Spleen (tissue), 11 donors: ENCODE measurements around the gene MT1F. TPM values are rescaled to one million over a fixed set of nuclear protein-coding genes. Genes with fewer than 3 reads are reported as not detected.

Experiments used
- DNase-seq: peaks from one replicate; pipeline ENCODE4 v3.0.0-alpha.2; 2020
- H3K27ac ChIP-seq, 8 donors: fragments of 200-600 bp; sonication (generic) in 7 of 8; 1 replicate in 4 of 8; 2 replicates in 4 of 8; pipeline versions ENCODE4 v1.5.0 to v1.8.0; 2016 to 2021; ENCODE audit warnings: inconsistent platforms in 4 of 8, mild to moderate bottlenecking in 4 of 8, moderate library complexity in 1 of 8
- H3K27me3 ChIP-seq, 7 donors: fragments of 200-600 bp; sonication (generic) in 6 of 7; replicated peaks in 1 of 7; 1 replicate in 4 of 7; 2 replicates in 3 of 7; pipeline versions ENCODE4 v1.5.0 to v1.8.0; 2016 to 2021; ENCODE audit warnings: inconsistent platforms in 3 of 7, mild to moderate bottlenecking in 1 of 7
- H3K36me3 ChIP-seq, 6 donors: fragments of 200-600 bp; sonication (generic) in 5 of 6; 1 replicate in 4 of 6; 2 replicates in 2 of 6; pipeline versions ENCODE4 v1.5.0 to v1.8.0; 2016 to 2021; ENCODE audit warnings: inconsistent platforms in 2 of 6
- H3K4me1 ChIP-seq, 6 donors: fragments of 200-600 bp; sonication (generic) in 5 of 6; 1 replicate in 3 of 6; 2 replicates in 3 of 6; pipeline versions ENCODE4 v1.5.0 to v1.8.0; 2016 to 2021; ENCODE audit warnings: inconsistent platforms in 3 of 6
- H3K4me3 ChIP-seq, 8 donors: fragments of 200-600 bp; sonication (generic) in 7 of 8; 1 replicate in 4 of 8; 2 replicates in 4 of 8; pipeline versions ENCODE4 v1.5.0 to v1.8.0; 2016 to 2021; ENCODE audit warnings: inconsistent platforms in 4 of 8, mild to moderate bottlenecking in 4 of 8, moderate library complexity in 2 of 8
- H3K9me3 ChIP-seq, 8 donors: fragments of 200-600 bp; sonication (generic) in 7 of 8; 1 replicate in 4 of 8; 2 replicates in 4 of 8; pipeline versions ENCODE4 v1.5.0 to v1.8.0; 2016 to 2021; ENCODE audit warnings: inconsistent platforms in 4 of 8
- CTCF ChIP-seq, 11 experiments: fragments of 200-600 bp in 7 of 11; fragments of 450-650 bp in 4 of 11; sonication (generic) in 4 of 11; IDR thresholded peaks in 8 of 11; conservative IDR thresholded peaks in 3 of 11; 1 replicate in 7 of 11; 2 replicates in 4 of 11; pipeline versions ENCODE4 v1.4.0 to v1.8.0; 2016 to 2021; ENCODE audit warnings: antibody characterized with exemption in 11 of 11, inconsistent platforms in 4 of 11, mild to moderate bottlenecking in 1 of 11
- POLR2A ChIP-seq, 3 donors: fragments of 450-650 bp; IDR thresholded peaks; one replicate each; pipeline ENCODE4 v1.5.1; 2017; ENCODE audit warnings: antibody characterized with exemption in 3 of 3, mild to moderate bottlenecking in 1 of 3
- POLR2AphosphoS5 ChIP-seq, 3 donors: sonication (generic); formaldehyde crosslinking; IDR thresholded peaks; one replicate each; pipeline ENCODE4 v1.5.1; 2017; ENCODE audit warnings: antibody characterized with exemption in 3 of 3
- WGBS, 5 donors: extraction: QIAGEN DNeasy Blood & Tissue Kit in 3 of 5; methylation state at CpG; one replicate each; pipeline versions ENCODE4 v1.1.5 to v1.1.7; 2013 to 2018; 5-methylcytosine and 5-hydroxymethylcytosine counted together
- intact Hi-C: fragments of 100-400 bp; cut with DNase I; formaldehyde crosslinking; loops from one replicate; pipeline ENCODE4 v1.15.0; 2023; ENCODE audit warnings: low total_unique reads
- polyA plus RNA-seq, 3 donors: library from polyadenylated mRNA; stranded (reverse); fragments of 200-250 nt; gene quantifications; one replicate each; pipeline ENCODE4 v1.2.1, GENCODE V29; 2013
- total RNA-seq, 7 donors: library from RNA; depleted of rRNA in 3 of 7; stranded (reverse); fragments of >200 nt in 3 of 7; fragmentation: NEBNext Ultra II Directional in 4 of 7; extraction: Animal tissue kit (Norgen Biotek cat#: 25700) in 4 of 7; gene quantifications; one replicate each; pipeline versions ENCODE4 v1.1.0 to v1.2.1, GENCODE V29; 2016 to 2021
- donor health status: healthy with polysubstance abuse.
- donor health status: DM: no; HTN: no; CAD: no; lungs with moderate emphysema.
- donor health status: DM: no; HTN: no; CAD: no.
- donor health status: Bipolar disorder and iron deficiency.
- donor health status: healthy.
- donor health status: DM: no; HTN: no; CAD: no.
- donor health status: DM: yes; HTN: yes; CAD: no.

MT1F gene
- total and polyA plus RNA-seq, 10 donors: 6.4 to 21.0 (median 15.6) TPM

GRCh38 chr16:56609463-56609921 lies 48.3 kb upstream of the MT1F start:
- H3K4me3 ChIP-seq: peak overlapping the region; percentile 37 to 75 (median 61)
- intact Hi-C loops: loop anchor here (10.0 kb wide), 2 partner anchors 75 to 95 kb away; partner anchors contain the start of gene MT1X
- H3K27ac ChIP-seq: peak overlapping the region; percentile 78 to 96 (median 89)
- H3K27me3 ChIP-seq: no peaks in the 10 kb centered on the region
- no peaks in the 10 kb centered on the region for H3K9me3 ChIP-seq
- no peaks in the 10 kb centered on the region for H3K36me3 ChIP-seq
- TF ChIP-seq CTCF (IDR thresholded peaks at IDR 0.05 in 8 of 11, conservative IDR thresholded peaks at IDR 0.05 in 3 of 11) (peak in 2 of 11 experiments; percentile 7 to 12), POLR2A (IDR thresholded peaks at IDR 0.05) (peak in 1 of 3 donors; percentile 32), POLR2AphosphoS5 (IDR thresholded peaks at IDR 0.05) (peak in 1 of 3 donors; percentile 85)
- peaks cover 24 to 65% (median 47%) of the 10 kb centered on the region in 6 donors for H3K4me1 ChIP-seq
- DNase-seq: peak; percentile 84
- 0 to 1% (median 0%) methylated on average over 6 of the region's 6 CpGs for WGBS, 5 donors

DNA sequence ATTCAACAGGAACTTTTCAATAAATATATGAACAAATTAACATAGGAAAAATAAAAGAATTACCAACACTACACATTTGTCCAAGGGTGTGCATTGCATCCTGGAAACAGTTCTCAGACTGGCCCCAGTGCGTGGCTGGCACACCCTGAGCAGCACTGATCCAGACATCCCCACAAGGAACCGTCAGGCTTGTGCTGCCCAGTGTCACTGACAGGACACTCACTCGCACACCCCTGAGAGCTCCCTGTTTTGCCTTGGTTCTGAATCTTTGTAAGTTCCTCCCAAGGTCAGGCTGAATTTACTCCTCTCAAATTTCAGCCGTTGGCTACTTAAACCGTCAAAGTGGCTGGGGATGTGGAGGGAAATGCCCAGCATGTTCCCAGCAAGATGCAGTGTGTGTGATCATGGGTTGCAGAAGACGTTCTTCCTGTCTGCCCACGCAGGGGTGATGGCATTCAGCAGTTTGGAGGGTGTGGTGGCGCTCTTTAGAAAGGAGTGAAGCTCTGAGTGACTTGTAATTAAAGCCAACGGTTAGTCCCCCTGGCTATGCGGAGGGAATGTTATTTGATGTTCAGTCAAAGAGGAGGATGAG lies 47.6 kb upstream of the MT1F start:
- no peaks in the 10 kb centered on the region for H3K36me3 ChIP-seq
- TF ChIP-seq POLR2A (IDR thresholded peaks at IDR 0.05): no peak
- TF ChIP-seq POLR2AphosphoS5 (IDR thresholded peaks at IDR 0.05): peak in 2 of 3 donors; percentile 56 to 89
- intact Hi-C loops: no loop called here
- 19 to 34% (median 28%) methylated on average over 10 of the region's 10 CpGs for WGBS, 5 donors
- peak; percentile 80 for DNase-seq
- peak overlapping the region in 6 of 8 donors; percentile 4 to 75 (median 61) for H3K4me3 ChIP-seq
- H3K27me3 ChIP-seq: no peaks in the 10 kb centered on the region
- no peaks in the 10 kb centered on the region for H3K9me3 ChIP-seq
- peak overlapping the region; percentile 78 to 96 (median 89) for H3K27ac ChIP-seq
- peaks cover 24 to 65% (median 47%) of the 10 kb centered on the region in 6 donors for H3K4me1 ChIP-seq

DNA sequence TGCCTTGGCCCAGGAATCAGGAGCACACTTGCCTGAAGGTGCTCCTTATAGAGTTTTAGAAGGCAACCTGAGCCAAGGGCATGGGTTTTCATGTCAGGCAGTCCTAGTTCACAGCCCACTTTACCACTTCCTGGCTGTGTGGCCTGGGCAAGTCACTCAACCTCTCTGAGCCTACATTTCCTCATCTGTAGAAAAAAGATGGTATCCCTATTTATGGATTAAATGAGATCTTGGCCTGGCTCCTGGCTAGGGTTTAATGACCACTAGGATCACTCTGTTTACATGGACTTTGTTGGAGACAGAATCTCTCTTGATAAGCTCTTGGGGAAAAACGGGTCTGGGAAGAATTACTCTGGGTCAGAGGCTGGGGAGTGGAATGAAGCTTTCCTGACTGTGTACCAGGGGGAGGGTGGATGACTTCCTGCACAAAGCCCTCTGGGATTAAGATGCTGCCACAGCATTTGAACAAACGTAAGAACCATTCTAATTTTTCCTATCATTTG lies 47.1 kb upstream of the MT1F start:
- intact Hi-C loops: no loop called here
- no peak for DNase-seq
- peak overlapping the region; percentile 78 to 96 (median 89) for H3K27ac ChIP-seq
- H3K36me3 ChIP-seq: no peaks in the 10 kb centered on the region
- peaks cover 24 to 62% (median 47%) of the 10 kb centered on the region in 6 donors for H3K4me1 ChIP-seq
- H3K4me3 ChIP-seq: peak overlapping the region in 1 of 8 donors; percentile 75
- no peaks in the 10 kb centered on the region for H3K27me3 ChIP-seq
- 39 to 61% (median 48%) methylated on average over 2 of the region's 2 CpGs for WGBS, 5 donors
- no peaks in the 10 kb centered on the region for H3K9me3 ChIP-seq
- TF ChIP-seq CTCF (IDR thresholded peaks at IDR 0.05 in 8 of 11, conservative IDR thresholded peaks at IDR 0.05 in 3 of 11) (no peak), POLR2AphosphoS5 (IDR thresholded peaks at IDR 0.05) (no peak)

GRCh38 chr16:56611281-56611833 lies 46.4 kb upstream of the MT1F start:
- Histone ChIP-seq H3K36me3 (no peaks in the 10 kb centered on the region), H3K27ac (peak overlapping the region in 7 of 8 donors; percentile 84 to 96 (median 89)), H3K4me1 (peaks cover 24 to 56% (median 45%) of the 10 kb centered on the region in 6 donors), H3K9me3 (no peaks in the 10 kb centered on the region), H3K4me3 (no peak overlapping the region), H3K27me3 (peaks cover 0 to 2% (median 0%) of the 10 kb centered on the region in 7 donors)
- 66 to 78% (median 74%) methylated on average over 2 of the region's 2 CpGs for WGBS, 5 donors
- TF ChIP-seq POLR2AphosphoS5 (IDR thresholded peaks at IDR 0.05): peak in 1 of 3 donors; percentile 41
- TF ChIP-seq POLR2A (IDR thresholded peaks at IDR 0.05): no peak
- TF ChIP-seq CTCF (IDR thresholded peaks at IDR 0.05 in 8 of 11, conservative IDR thresholded peaks at IDR 0.05 in 3 of 11): no peak
- DNase-seq: peak; percentile 55
- intact Hi-C loops: no loop called here
